ENCODE data around the gene CAPN7.

Gene CAPN7

GRCh38 chr3:15241341-15241740, 35.3 kb downstream of the CAPN7 start:
- peak; percentile 23 for DNase-seq (ENCODE audit: low read depth)
- H3K4me3 ChIP-seq (ENCODE audit: low read length), result no peak overlapping the region
- TF ChIP-seq CTCF (IDR thresholded peaks at IDR 0.05; ENCODE audit: insufficient read depth, low read depth, low read length, missing control alignments), result peak; percentile 39

- H3K4me3 ChIP-seq (ENCODE audit: low read length), result no peak overlapping the region
- DNase-seq (ENCODE audit: low read depth), result no peak
- no peak for TF ChIP-seq CTCF (IDR thresholded peaks at IDR 0.05; ENCODE audit: insufficient read depth, low read depth, low read length, missing control alignments)
Measured at GRCh38 chr3:15243822-15244482, 37.9 kb downstream of the CAPN7 start.

- no peak overlapping the region for H3K4me3 ChIP-seq (ENCODE audit: low read length)
- DNase-seq (ENCODE audit: low read depth), result no peak
- TF ChIP-seq CTCF (IDR thresholded peaks at IDR 0.05; ENCODE audit: insufficient read depth, low read depth, low read length, missing control alignments), result no peak
Measured at GRCh38 chr3:15246186-15246585, 40.1 kb downstream of the CAPN7 start.

GRCh38 chr3:15253023-15253697, 47.1 kb downstream of the CAPN7 start:
- DNase-seq (ENCODE audit: low read depth), result no peak
- H3K4me3 ChIP-seq (ENCODE audit: low read length), result no peak overlapping the region
- no peak for TF ChIP-seq CTCF (IDR thresholded peaks at IDR 0.05; ENCODE audit: insufficient read depth, low read depth, low read length, missing control alignments)

GRCh38 chr3:15255215-15255614, 49.2 kb downstream of the CAPN7 start:
- no peak for TF ChIP-seq CTCF (IDR thresholded peaks at IDR 0.05; ENCODE audit: insufficient read depth, low read depth, low read length, missing control alignments)
- no peak for DNase-seq (ENCODE audit: low read depth)
- H3K4me3 ChIP-seq (ENCODE audit: low read length), result no peak overlapping the region

- no peak for TF ChIP-seq CTCF (IDR thresholded peaks at IDR 0.05; ENCODE audit: insufficient read depth, low read depth, low read length, missing control alignments)
- H3K4me3 ChIP-seq (ENCODE audit: low read length), result no peak overlapping the region
- DNase-seq (ENCODE audit: low read depth), result no peak
Measured at GRCh38 chr3:15256861-15257341, 50.9 kb downstream of the CAPN7 start.

All from epithelial cell of esophagus (primary cell).